Ascending aorta (tissue), 2 donors: ENCODE results near the gene FBXL17. TPM values are rescaled to one million over a fixed set of nuclear protein-coding genes. Genes with fewer than 3 reads are reported as not detected.

ENCODE experiments used
- DNase-seq, 2 donors: peaks; one replicate each; pipeline ENCODE4 v3.0.0-alpha.2; 2019; ENCODE audit warnings: low spot score in 2 of 2
- H3K27ac ChIP-seq, 2 donors: fragments of 200-600 bp; sonication (generic); one replicate each; pipeline ENCODE4 v1.5.1; 2016 to 2017; ENCODE audit warnings: mild to moderate bottlenecking in 1 of 2
- H3K27me3 ChIP-seq: fragments of 200-600 bp; sonication (generic); one replicate; pipeline ENCODE4 v1.5.1; 2017
- H3K36me3 ChIP-seq, 2 donors: fragments of 200-600 bp; sonication (generic); one replicate each; pipeline ENCODE4 v1.5.1; 2016
- H3K4me1 ChIP-seq, 2 donors: fragments of 200-600 bp; sonication (generic); one replicate each; pipeline ENCODE4 v1.5.1; 2016 to 2017; ENCODE audit warnings: mild to moderate bottlenecking in 1 of 2
- H3K4me3 ChIP-seq, 2 donors: fragments of 200-600 bp; sonication (generic); one replicate each; pipeline ENCODE4 v1.5.1; 2016 to 2017; ENCODE audit warnings: mild to moderate bottlenecking in 1 of 2
- H3K9me3 ChIP-seq, 2 donors: fragments of 200-600 bp; sonication (generic); one replicate each; pipeline ENCODE4 v1.5.1; 2016
- intact Hi-C: fragments of 100-400 bp; cut with DNase I; formaldehyde crosslinking; loops from one replicate; pipeline ENCODE4 v1.15.1; 2023
- total RNA-seq: library from RNA; depleted of rRNA; stranded (reverse); fragments of >200 nt; gene quantifications from one replicate; pipeline ENCODE4 v1.1.0, GENCODE V29; 2016
- TF ChIP-seq, protein P1 (sequence below), 3 experiments: fragments of 200-600 bp in 2 of 3; fragments of 450-650 bp in 1 of 3; sonication (generic) in 2 of 3; IDR thresholded peaks; one replicate each; pipeline ENCODE4 v1.5.1; 2016 to 2019; ENCODE audit warnings: antibody characterized with exemption in 3 of 3, mild to moderate bottlenecking in 1 of 3, moderate library complexity in 1 of 3

FBXL17 gene
- total RNA-seq, 1 donor from 2014 or later: 13.6 TPM

DNA sequence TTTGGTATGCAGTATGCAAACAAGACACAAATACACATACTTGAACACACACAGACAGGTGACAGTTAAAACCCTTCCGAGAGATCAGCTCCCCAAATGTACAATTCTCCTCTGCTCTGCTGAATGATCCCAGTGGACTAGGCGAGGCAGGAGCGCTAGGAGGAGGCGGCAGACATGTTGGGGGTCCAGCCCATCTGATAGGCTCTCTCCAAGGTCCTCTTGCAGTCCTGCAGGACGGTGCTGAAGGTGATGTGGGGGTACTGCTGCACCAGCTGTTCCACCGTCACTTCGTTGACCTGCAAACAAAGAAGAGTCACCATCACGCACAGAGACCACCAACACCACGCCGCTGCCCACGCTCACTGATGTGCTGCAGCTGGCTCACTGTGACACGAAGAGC, 520.3 kb downstream of the FBXL17 start:
- TF ChIP-seq, protein P1, sequence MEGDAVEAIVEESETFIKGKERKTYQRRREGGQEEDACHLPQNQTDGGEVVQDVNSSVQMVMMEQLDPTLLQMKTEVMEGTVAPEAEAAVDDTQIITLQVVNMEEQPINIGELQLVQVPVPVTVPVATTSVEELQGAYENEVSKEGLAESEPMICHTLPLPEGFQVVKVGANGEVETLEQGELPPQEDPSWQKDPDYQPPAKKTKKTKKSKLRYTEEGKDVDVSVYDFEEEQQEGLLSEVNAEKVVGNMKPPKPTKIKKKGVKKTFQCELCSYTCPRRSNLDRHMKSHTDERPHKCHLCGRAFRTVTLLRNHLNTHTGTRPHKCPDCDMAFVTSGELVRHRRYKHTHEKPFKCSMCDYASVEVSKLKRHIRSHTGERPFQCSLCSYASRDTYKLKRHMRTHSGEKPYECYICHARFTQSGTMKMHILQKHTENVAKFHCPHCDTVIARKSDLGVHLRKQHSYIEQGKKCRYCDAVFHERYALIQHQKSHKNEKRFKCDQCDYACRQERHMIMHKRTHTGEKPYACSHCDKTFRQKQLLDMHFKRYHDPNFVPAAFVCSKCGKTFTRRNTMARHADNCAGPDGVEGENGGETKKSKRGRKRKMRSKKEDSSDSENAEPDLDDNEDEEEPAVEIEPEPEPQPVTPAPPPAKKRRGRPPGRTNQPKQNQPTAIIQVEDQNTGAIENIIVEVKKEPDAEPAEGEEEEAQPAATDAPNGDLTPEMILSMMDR (IDR thresholded peaks at IDR 0.05): no peak
- Histone ChIP-seq H3K27ac (no peak overlapping the region), H3K4me3 (no peak overlapping the region), H3K36me3 (peaks cover 0 to 5% of the 10 kb centered on the region in 2 donors), H3K4me1 (peaks cover 0 to 4% of the 10 kb centered on the region in 2 donors), H3K9me3 (no peaks in the 10 kb centered on the region), H3K27me3 (no peaks in the 10 kb centered on the region)
- intact Hi-C loops: no loop called here
- no peak for DNase-seq

- TF ChIP-seq, protein P1 (IDR thresholded peaks at IDR 0.05): no peak
- Histone ChIP-seq H3K27me3 (no peaks in the 10 kb centered on the region), H3K9me3 (no peaks in the 10 kb centered on the region), H3K4me1 (peaks cover 0 to 4% of the 10 kb centered on the region in 2 donors), H3K36me3 (peaks cover 0 to 5% of the 10 kb centered on the region in 2 donors), H3K4me3 (no peak overlapping the region), H3K27ac (no peak overlapping the region)
- DNase-seq: no peak
- intact Hi-C loops: no loop called here
These were observed 521.9 kb downstream of the FBXL17 start for GRCh38 chr5:107860044-107860443.

DNA sequence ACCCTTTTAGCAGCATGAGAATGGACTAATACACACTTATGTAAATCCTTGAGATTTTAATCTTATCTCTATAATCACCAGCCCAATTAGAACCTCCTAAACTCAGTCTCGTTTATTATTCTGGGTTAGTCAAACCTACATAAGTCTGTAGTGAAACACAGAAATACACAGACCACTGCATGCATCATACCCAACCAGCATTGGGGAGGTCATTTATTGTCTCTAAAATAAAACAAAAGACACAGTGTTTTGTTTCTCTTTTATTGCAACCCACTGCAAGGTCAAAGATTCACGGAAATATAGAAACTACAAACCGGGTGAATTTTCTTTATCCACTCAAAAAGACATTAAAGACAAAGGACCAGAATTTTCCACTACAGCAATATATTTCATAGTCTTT, 523.1 kb downstream of the FBXL17 start:
- no peaks in the 10 kb centered on the region for H3K4me1 ChIP-seq
- TF ChIP-seq, protein P1 (IDR thresholded peaks at IDR 0.05): no peak
- no peak for DNase-seq
- no peak overlapping the region for H3K27ac ChIP-seq
- intact Hi-C loops: no loop called here
- no peaks in the 10 kb centered on the region for H3K27me3 ChIP-seq
- H3K4me3 ChIP-seq: no peak overlapping the region
- peaks cover 0 to 5% of the 10 kb centered on the region in 2 donors for H3K36me3 ChIP-seq
- H3K9me3 ChIP-seq: no peaks in the 10 kb centered on the region

- DNase-seq: no peak
- Histone ChIP-seq H3K36me3 (peaks cover 0 to 5% of the 10 kb centered on the region in 2 donors), H3K27ac (no peak overlapping the region), H3K4me1 (no peaks in the 10 kb centered on the region), H3K9me3 (no peaks in the 10 kb centered on the region), H3K4me3 (no peak overlapping the region), H3K27me3 (no peaks in the 10 kb centered on the region)
- TF ChIP-seq, protein P1 (IDR thresholded peaks at IDR 0.05): no peak
- intact Hi-C loops: no loop called here
These were observed 523.6 kb downstream of the FBXL17 start for GRCh38 chr5:107858324-107858723.

DNA sequence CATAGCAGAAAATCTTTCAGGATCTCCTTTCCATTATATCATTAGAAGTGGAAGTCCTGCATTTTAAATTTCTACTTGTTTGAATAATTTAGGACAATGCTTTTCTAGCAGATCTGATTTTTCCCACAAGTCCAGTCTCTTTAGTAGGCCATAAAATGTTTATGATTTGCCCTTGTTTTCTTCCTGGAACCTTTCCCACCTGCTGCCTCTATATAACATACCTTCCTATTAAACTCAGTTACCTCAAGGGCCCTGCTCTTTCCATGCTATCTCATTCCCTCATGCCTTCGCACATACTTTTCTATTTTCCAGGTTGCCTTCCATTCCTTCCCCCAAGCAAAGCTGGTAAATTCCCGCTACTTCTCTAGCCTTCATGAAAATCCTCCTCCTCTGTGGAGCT, 524.1 kb downstream of the FBXL17 start:
- no peaks in the 10 kb centered on the region for H3K27me3 ChIP-seq
- intact Hi-C loops: no loop called here
- no peaks in the 10 kb centered on the region for H3K4me1 ChIP-seq
- TF ChIP-seq, protein P1 (IDR thresholded peaks at IDR 0.05): no peak
- no peak overlapping the region for H3K27ac ChIP-seq
- no peak for DNase-seq
- no peaks in the 10 kb centered on the region for H3K9me3 ChIP-seq
- H3K4me3 ChIP-seq: no peak overlapping the region
- peaks cover 0 to 5% of the 10 kb centered on the region in 2 donors for H3K36me3 ChIP-seq

DNA sequence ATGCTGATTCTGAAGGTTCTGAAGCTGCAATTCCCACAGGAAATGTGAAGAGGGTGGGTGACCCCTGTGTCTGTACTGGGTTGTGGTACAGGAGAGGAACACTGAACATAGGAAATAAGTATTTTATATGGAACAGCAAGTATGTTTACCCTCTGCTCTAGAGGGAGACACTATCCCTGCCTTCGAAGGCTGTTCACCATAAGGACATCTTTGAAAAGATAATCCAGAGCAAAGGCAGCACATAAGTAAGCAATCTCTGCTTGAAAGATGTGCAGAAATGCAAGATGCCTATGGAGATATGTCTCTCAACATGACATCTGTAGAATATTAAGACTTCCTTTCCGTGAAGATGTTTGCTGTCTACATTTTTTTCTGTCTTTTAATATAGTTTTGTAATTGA, 526.7 kb downstream of the FBXL17 start:
- intact Hi-C loops: no loop called here
- no peaks in the 10 kb centered on the region for H3K36me3 ChIP-seq
- no peaks in the 10 kb centered on the region for H3K27me3 ChIP-seq
- DNase-seq: no peak
- H3K27ac ChIP-seq: no peak overlapping the region
- H3K9me3 ChIP-seq: no peaks in the 10 kb centered on the region
- H3K4me1 ChIP-seq: no peaks in the 10 kb centered on the region
- TF ChIP-seq, protein P1 (IDR thresholded peaks at IDR 0.05): no peak
- no peak overlapping the region for H3K4me3 ChIP-seq
